Erythroblast (primary cell): ENCODE measurements around the gene PTPN9.
A peak's percentile ranks its signal among the peaks of the same experiment; 100 is the strongest.

ENCODE experiments used
- DNase-seq, 2 experiments: peaks; one replicate each; lab custom pipeline; 2025; lab: John Stamatoyannopoulos, UW
- GATA1 ChIP-seq: IDR thresholded peaks from 2 replicates; pipeline ENCODE4 v1.6.1; 2011; ENCODE audit warnings: low read depth, mild to moderate bottlenecking, control low read depth, low read length, moderate library complexity
- POLR2A ChIP-seq: IDR thresholded peaks from 2 replicates; pipeline ENCODE4 v1.6.1; 2011; ENCODE audit warnings: mild to moderate bottlenecking, low read length

The PTPN9 gene

DNA sequence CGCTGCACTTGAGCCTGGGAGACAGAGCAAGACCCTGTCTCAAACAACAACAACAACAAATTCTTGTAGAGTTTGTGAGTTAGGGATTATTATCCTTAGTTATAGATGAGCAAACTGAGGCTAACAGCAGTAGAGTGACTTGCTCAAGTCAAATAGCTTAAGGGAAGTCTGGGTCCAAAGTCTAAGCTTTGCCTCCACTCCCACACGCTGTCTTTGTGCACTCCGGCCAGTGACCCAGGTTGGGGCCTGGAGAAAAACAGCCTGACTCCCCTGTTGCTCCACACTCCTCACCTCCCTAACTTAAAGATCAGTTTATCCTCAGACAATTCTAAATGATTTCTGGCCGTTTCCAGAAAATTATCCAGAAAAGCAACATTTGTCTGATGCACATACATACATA lies 118.5 kb downstream of the PTPN9 start:
- TF ChIP-seq POLR2A (no peak), GATA1 (no peak)
- no peak for DNase-seq

DNA sequence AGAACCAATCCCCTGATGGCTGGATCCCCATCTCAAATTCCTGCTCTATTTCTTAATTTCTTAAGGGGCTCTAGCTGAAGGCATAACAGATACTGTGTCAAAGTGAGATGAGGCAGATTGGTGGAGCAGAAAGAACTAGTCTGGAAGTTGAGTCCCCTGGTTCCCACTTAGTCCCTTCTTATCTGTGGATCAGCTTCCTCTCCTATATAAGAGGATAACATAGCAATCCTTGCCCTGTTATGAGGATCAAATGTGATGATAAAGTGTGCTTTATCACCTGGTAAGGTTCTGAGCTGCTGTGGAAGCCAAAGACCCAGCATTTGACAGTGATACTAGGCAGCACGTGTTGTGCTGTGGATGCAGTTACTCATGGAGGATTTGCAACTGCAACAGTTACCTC lies 119.5 kb downstream of the PTPN9 start:
- no peak for TF ChIP-seq GATA1
- no peak for TF ChIP-seq POLR2A

DNA sequence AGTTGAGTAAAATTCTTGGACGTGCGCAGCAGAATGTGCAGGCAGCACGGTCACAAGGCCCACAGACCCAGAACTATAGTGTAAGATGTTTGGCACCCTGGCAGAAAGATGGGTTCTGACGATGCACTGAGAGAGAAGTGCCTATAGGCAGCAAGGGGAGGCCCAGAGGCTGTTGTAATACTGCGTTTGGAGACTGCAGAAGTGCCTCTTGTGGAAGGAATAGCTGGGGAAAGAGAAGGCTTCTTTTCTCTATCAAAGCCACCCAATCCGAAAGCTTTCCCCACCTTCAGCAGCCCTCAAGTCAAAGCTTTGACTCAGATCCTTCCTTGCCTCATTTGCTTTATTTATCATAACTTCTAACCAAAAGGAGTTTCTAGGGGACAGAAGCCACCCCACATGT lies 122.4 kb downstream of the PTPN9 start:
- TF ChIP-seq POLR2A (no peak), GATA1 (no peak)
- DNase-seq, result no peak

More for the DNA sequence above, 119.5 kb downstream of the PTPN9 start:
- DNase-seq, result no peak

GRCh38 chr15:75455982-75456531 lies 123.1 kb downstream of the PTPN9 start:
- DNase-seq, result peak; percentile 70 to 77

DNA sequence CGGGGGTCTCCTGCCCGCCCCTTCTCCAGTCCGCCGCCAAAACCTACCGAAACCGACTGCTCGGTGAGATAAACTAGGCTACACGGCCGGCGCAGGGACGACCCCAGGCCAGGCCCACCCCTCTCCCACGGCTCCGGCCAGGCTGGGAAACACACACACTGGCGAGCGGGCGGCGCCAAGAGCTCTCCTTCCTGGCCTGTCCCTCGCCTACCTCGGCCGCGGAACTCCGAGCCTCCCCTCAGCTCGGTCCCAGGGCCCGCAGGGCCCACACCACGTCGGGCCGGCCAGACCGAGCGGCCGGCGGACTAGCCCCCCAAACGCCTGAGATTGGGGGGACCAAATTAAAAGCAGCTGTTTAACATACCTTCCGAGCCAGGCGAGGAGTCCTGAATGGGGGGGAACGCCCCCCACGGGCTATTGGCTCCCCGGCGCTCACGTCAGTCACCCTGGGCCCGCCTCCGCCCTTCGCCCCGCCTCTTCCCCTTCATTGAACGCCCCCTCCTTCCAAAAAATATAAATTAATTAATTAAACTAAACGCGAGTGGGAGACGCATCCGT lies 123.6 kb downstream of the PTPN9 start:
- TF ChIP-seq GATA1 (no peak), POLR2A (peak; percentile 24)
- DNase-seq, result peak; percentile 86 to 91

More at GRCh38 chr15:75455982-75456531, 123.1 kb downstream of the PTPN9 start:
- TF ChIP-seq POLR2A (peak; percentile 47), GATA1 (no peak)

DNA sequence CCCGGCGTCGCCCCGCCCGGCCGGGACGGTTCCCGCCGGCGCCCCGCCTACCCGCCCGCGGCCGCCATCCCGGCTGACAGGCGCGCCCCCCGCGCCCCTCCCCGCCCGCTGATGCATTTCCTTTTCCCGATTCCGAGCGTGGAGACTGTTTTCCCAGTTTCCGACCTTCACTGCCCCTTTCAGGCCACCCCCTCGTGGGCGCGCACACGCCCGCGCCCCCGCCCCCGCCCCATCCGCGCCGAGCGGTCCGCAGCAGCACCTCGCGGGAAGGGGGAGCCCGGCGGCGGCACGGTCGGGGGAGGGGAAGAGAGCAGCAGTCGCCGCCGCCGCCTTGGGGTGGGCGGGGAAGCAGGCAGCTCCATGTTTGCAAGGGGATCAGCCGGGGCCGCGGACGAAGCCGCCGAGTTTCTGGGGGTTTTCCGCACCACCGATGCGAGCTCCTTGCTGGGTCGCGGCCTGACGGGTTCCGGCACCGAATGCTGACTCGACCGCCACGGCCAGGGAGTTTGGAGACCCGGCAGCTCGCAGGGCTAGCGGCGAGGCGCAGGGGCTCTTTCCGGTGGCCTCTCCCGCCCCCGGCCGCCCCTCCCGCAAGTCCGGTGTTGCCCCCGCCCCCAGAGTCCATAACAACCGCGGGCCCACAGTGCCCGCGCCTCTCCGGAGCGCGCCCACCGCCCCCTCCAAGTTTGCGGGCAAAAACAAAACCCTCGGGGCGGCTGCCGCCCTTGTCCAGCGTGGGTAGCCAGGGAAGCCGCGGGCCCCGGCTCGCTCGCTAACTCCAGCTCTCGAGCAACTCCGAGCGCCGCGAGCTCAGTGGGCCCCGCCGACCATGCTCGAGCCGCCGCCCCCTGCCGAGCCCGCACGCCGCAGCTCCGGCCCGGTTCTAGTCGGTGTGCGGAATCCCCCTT lies 124.4 kb downstream of the PTPN9 start:
- peak; percentile 80 to 87 for DNase-seq
- TF ChIP-seq POLR2A (no peak), GATA1 (no peak)

- TF ChIP-seq GATA1 (no peak), POLR2A (peak; percentile 85)
- DNase-seq, result peak; percentile 100
Measured at GRCh38 chr15:75453703-75454470, 125.2 kb downstream of the PTPN9 start.

DNA sequence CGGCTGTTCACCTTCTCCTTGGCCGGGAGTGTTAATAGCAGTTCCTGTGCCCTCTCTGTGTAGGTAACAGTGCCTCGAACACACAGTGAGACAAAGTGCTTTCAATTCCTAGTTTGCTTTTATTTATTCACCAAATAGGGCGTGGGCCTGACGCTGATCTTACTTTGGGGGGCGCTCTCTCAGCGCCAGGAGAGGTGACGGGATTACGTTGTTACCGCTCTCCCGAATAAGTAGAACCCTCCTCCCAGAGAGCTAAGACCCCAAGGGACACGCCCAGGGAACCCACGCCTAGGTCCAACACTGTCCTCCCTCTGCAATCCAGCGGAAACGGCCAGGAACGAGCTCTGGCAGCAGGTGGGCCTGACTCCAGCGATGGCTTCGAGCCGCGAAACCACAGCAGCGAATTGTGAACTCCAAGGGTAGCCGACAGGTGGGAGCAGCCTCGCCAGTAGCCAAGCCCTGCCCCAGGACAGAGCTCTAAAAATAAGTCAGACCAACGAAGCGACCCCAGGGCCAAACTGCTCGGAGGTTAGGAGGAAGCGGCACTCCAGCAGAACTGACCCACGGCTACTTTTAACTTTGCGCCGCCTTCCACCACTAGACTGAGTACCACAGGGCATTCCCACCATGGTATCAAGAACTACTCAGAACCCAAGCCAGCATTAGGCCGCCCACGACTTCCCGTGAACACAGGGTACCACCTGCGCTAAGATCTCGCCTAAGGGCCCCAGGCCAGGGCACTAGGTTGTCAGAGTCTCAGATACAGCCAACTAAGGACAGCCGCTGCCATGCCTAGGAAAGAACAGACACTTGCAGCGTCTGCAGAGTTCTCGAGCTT lies 126.0 kb downstream of the PTPN9 start:
- peak; percentile 79 for DNase-seq
- TF ChIP-seq GATA1, result no peak
- no peak for TF ChIP-seq POLR2A

DNA sequence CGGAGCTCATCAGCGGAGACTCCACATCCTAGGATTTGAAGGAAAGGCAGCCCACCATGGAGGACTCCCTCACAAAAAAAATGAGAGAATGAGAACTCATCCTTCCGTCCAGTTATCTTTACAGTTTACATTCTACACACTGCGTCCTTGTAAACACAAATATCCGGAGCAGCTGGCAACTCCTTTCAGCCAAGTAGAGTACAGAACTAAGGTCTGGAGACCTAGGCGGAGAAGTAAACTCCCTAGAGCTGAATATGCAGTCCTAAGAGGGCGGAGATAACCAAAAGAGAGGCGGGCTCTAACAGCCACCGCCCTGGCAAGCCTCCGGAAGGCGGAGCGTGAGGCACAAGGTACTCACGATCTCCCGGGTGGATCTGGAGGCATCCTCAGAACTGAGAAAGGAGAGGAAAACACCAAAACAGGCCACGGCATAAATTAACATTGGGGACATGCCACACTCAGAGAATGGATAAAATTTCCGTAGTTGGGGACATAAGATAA lies 126.7 kb downstream of the PTPN9 start:
- peak; percentile 92 for DNase-seq
- no peak for TF ChIP-seq GATA1
- peak; percentile 92 for TF ChIP-seq POLR2A

- TF ChIP-seq POLR2A, result no peak
- no peak for TF ChIP-seq GATA1
Measured at GRCh38 chr15:75451674-75452363, 127.3 kb downstream of the PTPN9 start, which contains the start of gene SIN3A. Gene SIN3A (minus strand): TSS chr15:75451690. CDS start chr15:75430375, 21,315 bp downstream.

DNA sequence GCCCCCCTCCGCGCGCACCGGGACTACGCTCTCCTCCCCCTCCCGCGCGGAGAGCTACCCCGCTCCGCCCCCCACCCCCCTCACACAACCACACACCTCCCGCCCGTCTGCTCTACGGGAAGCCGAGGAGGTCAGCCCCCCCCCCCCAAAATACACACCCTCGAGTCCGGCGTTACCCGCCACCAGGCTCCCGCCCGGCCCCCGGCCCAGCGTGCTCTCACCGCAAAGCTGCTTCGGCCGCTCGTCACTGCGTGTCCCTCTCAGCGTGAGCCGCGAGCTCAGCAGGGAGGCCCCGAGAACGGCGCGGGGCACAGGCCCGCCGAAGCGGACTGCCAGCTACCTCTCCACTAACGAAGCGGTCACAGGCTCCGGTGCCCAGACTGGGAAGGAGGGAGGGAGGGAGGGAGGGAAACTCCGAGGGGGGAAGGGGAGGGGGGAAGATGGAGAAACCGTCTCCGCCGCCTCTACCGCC lies 127.9 kb downstream of the PTPN9 start:
- no peak for TF ChIP-seq GATA1
- TF ChIP-seq POLR2A, result no peak
- DNase-seq, result no peak

More at GRCh38 chr15:75451674-75452363, 127.3 kb downstream of the PTPN9 start, which contains the start of gene SIN3A:
- peak; percentile 100 for DNase-seq
